CD4-positive, alpha-beta T cell treated with Interleukin-17A for 1 hour (primary cell): ENCODE data around the gene NELL1.

Source experiments
- DNase-seq: peaks from one replicate; pipeline ENCODE4 v3.0.0-alpha.2; 2020

NELL1 gene

DNA sequence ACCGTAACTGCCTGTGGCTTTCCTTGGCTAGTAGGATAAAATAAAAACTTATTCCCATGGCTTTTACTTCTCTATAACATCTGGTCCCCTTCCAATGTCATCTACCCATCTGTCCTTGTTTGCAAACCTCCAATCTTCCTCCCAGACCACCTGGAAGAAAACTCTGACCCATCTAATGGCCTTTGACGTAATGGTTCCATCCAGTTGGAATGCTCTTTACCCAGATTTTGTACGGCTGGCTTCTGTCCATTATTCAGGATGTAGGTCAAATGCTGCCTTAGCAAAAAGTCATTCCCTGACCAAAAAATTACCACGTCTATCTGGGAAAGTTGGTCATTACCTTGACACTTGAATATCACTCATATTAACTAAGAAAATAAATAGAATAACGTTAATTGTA lies 945.6 kb downstream of the NELL1 start:
- DNase-seq, result no peak

- no peak for DNase-seq
These were observed 946.6 kb downstream of the NELL1 start for GRCh38 chr11:21615955-21616371.

- DNase-seq, result no peak
These were observed 953.2 kb downstream of the NELL1 start for GRCh38 chr11:21622566-21622965.

DNA sequence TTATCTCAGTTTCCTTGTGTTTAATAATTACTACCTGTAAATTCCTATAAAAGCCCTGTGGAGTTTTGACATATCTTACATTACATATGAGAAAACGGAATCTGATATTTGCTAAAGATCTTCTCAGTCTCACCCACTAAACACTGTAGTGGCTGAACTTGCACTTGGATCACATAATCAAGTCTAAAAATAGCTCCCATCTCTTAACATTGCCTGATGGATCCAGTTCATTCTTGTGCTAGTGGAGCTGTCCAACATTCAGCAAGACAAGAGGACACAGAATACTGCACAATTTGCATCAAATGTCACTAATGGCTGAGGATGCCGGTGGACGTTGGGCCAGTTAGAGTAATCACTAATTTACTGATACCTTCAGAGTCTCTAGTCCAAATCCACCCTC lies 953.6 kb downstream of the NELL1 start:
- no peak for DNase-seq
